ENCODE measurements around the gene GPAT3. TPM values are rescaled to one million over a fixed set of nuclear protein-coding genes. Genes with fewer than 3 reads are reported as not detected.

The GPAT3 gene
- total RNA-seq, 1 experiment from 2014 or later: 4.4 TPM

DNA sequence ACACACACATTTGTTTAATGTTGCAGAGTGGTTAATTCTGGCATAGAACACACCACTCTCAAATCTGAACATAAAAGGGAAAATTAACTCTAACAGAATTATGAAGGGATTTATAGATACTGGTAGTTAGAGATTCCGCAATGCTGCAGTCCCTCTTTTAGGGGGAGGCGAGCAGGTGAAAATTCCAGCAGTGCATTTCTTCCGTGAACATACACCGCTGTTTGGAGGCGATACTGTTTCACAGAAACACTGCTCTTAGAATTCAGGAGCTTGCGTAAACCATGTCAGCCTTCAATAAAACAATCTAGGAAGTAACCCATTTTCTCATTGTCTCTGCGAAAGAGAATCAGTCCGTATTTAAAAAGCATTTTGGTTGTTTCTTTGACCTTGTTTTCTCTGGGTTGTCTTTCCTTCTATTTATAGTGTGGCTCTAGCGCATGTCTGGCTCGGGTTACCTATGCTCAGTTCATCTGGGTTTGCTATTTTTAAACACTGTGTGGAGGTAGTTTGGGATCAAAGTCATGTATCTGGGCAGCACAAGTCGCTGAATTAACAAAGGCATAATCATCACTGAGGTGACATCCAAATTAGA is 90.4 kb downstream of the GPAT3 start:
- DNase-seq: no peak
- TF ChIP-seq, protein P1, sequence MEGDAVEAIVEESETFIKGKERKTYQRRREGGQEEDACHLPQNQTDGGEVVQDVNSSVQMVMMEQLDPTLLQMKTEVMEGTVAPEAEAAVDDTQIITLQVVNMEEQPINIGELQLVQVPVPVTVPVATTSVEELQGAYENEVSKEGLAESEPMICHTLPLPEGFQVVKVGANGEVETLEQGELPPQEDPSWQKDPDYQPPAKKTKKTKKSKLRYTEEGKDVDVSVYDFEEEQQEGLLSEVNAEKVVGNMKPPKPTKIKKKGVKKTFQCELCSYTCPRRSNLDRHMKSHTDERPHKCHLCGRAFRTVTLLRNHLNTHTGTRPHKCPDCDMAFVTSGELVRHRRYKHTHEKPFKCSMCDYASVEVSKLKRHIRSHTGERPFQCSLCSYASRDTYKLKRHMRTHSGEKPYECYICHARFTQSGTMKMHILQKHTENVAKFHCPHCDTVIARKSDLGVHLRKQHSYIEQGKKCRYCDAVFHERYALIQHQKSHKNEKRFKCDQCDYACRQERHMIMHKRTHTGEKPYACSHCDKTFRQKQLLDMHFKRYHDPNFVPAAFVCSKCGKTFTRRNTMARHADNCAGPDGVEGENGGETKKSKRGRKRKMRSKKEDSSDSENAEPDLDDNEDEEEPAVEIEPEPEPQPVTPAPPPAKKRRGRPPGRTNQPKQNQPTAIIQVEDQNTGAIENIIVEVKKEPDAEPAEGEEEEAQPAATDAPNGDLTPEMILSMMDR (IDR thresholded peaks at IDR 0.05; ENCODE audit: unreplicated experiment): no peak
- no peak overlapping the region for H3K4me3 Mint-ChIP-seq (ENCODE audit: low read depth, unreplicated experiment)
- BruUV-seq (replicated peaks): no TSS peak
- no peaks in the 10 kb centered on the region for H3K36me3 Mint-ChIP-seq (ENCODE audit: insufficient read depth, unreplicated experiment)
- intact Hi-C loops (cut with micrococcal nuclease; ENCODE audit: unreplicated experiment): no loop called here
- CTCF ChIA-PET: no interaction called here
- H3K27me3 Mint-ChIP-seq (ENCODE audit: unreplicated experiment): no peaks in the 10 kb centered on the region
- no peaks in the 10 kb centered on the region for H3K9me3 Mint-ChIP-seq (ENCODE audit: low read depth, unreplicated experiment)
- H3K27ac Mint-ChIP-seq (ENCODE audit: unreplicated experiment): no peak overlapping the region
- H3K4me1 Mint-ChIP-seq (ENCODE audit: low read depth, unreplicated experiment): no peaks in the 10 kb centered on the region

DNA sequence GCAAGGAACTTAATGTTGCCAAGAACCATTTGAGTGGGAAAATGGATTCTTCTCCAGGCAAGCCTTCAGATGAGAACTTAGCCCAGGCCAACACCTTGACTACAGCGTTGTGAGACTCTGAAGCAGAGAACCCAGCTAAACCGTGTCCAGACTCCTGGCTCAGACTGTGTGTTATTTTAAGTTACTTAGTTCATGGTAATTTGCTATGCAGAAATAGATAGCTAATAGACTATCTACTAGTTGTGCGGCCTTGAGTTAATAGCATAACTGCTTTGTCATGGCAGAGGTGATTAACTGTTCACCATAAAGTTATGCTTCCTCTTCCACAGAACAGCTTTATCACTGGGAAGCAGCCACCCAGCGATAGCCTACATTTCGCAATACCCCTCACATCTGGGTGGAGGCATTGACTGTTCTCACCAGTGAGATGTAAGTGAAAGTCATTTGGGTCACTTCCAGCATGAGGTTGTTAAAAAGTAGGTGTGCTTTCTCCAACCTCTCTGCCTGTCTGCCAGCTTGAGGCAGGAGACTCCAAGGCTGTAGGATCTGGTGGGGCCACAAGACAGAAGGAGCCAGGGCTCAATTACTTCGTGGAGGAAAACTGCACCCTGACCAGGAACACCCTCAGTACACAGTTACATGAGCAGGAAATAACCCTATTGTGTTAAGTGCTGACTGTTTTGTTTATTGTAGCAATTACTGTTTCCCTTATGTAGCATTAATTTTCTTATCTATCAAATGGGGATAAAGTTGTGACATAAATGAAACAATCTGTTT is 94.2 kb downstream of the GPAT3 start:
- no peaks in the 10 kb centered on the region for H3K27me3 Mint-ChIP-seq (ENCODE audit: unreplicated experiment)

DNA sequence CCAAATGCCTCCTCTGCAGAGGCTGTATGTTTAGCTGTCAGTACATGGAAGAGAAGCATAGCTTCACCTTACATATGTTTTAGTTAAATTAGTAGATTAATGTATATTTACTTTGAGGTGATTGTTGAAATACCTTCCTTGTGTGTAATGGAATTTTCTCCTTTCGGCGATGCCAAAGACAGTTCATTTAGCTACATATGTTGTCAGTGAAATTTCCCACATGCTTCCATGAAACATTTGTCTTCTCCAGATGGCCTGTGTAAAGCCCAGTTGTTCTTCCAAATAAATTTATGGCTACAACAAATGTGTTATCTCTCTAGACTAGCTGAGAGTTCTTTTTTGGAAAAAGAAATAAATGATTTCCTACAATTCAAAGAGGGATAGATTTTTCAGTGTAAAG is 95.2 kb downstream of the GPAT3 start:
- TF ChIP-seq, protein P1 (IDR thresholded peaks at IDR 0.05; ENCODE audit: unreplicated experiment): no peak
- no TSS peak for BruUV-seq (replicated peaks)
- no peaks in the 10 kb centered on the region for H3K4me1 Mint-ChIP-seq (ENCODE audit: low read depth, unreplicated experiment)
- intact Hi-C loops (cut with micrococcal nuclease; ENCODE audit: unreplicated experiment): loop anchor here (10.0 kb wide), 1 partner anchor 266 kb away; no protein-coding TSS in a partner anchor
- H3K27ac Mint-ChIP-seq (ENCODE audit: unreplicated experiment): no peak overlapping the region
- H3K36me3 Mint-ChIP-seq (ENCODE audit: insufficient read depth, unreplicated experiment): no peaks in the 10 kb centered on the region
- CTCF ChIA-PET: no interaction called here
- no peaks in the 10 kb centered on the region for H3K27me3 Mint-ChIP-seq (ENCODE audit: unreplicated experiment)
- no peaks in the 10 kb centered on the region for H3K9me3 Mint-ChIP-seq (ENCODE audit: low read depth, unreplicated experiment)
- DNase-seq: no peak
- H3K4me3 Mint-ChIP-seq (ENCODE audit: low read depth, unreplicated experiment): no peak overlapping the region

More for the DNA sequence above, 94.2 kb downstream of the GPAT3 start:
- intact Hi-C loops (cut with micrococcal nuclease; ENCODE audit: unreplicated experiment): loop anchor here (10.0 kb wide), 1 partner anchor 265 kb away; no protein-coding TSS in a partner anchor
- Mint-ChIP-seq H3K4me1 (ENCODE audit: low read depth, unreplicated experiment) (no peaks in the 10 kb centered on the region), H3K27ac (ENCODE audit: unreplicated experiment) (no peak overlapping the region), H3K4me3 (ENCODE audit: low read depth, unreplicated experiment) (no peak overlapping the region), H3K9me3 (ENCODE audit: low read depth, unreplicated experiment) (no peaks in the 10 kb centered on the region), H3K36me3 (ENCODE audit: insufficient read depth, unreplicated experiment) (no peaks in the 10 kb centered on the region)
- peak; percentile 6 for DNase-seq
- TF ChIP-seq, protein P1 (IDR thresholded peaks at IDR 0.05; ENCODE audit: unreplicated experiment): no peak
- CTCF ChIA-PET: interaction anchor here (0.6 kb wide), 1 partner anchor 126 kb away, joined by 3 read pairs; no protein-coding TSS in a partner anchor
- no TSS peak for BruUV-seq (replicated peaks)

DNA sequence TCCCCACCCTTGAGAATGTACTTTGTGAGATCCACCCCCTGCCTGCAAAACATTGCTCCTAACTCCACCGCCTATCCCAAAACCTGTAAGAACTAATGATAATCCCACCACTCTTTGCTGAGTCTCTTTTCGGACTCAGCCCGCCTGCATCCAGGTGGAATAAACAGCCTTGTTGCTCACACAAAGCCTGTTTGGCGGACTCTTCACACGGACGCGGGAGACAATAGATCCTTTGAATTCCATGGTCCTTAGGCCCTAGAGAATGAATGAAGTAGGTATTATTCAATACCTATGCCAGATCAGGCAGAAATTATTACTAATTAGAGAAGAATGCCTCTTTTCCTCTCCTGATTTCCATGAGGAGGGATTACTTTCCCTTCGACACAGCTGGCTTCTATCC is 101.0 kb downstream of the GPAT3 start:
- TF ChIP-seq, protein P1 (IDR thresholded peaks at IDR 0.05; ENCODE audit: unreplicated experiment): no peak
- CTCF ChIA-PET: no interaction called here
- Mint-ChIP-seq H3K4me3 (ENCODE audit: low read depth, unreplicated experiment) (no peak overlapping the region), H3K4me1 (ENCODE audit: low read depth, unreplicated experiment) (no peaks in the 10 kb centered on the region), H3K36me3 (ENCODE audit: insufficient read depth, unreplicated experiment) (no peaks in the 10 kb centered on the region), H3K9me3 (ENCODE audit: low read depth, unreplicated experiment) (no peaks in the 10 kb centered on the region), H3K27me3 (ENCODE audit: unreplicated experiment) (peaks cover 11% of the 10 kb centered on the region), H3K27ac (ENCODE audit: unreplicated experiment) (no peak overlapping the region)
- BruUV-seq (replicated peaks): no TSS peak
- intact Hi-C loops (cut with micrococcal nuclease; ENCODE audit: unreplicated experiment): loop anchor here (10.0 kb wide), 1 partner anchor 272 kb away; no protein-coding TSS in a partner anchor
- no peak for DNase-seq
